ENCODE data around the gene C1QTNF3. TPM values are rescaled to one million over a fixed set of nuclear protein-coding genes. Genes with fewer than 3 reads are reported as not detected.

C1QTNF3 gene
- total RNA-seq, 2 donors from 2014 or later = 1.6 to 8.2 TPM

DNA sequence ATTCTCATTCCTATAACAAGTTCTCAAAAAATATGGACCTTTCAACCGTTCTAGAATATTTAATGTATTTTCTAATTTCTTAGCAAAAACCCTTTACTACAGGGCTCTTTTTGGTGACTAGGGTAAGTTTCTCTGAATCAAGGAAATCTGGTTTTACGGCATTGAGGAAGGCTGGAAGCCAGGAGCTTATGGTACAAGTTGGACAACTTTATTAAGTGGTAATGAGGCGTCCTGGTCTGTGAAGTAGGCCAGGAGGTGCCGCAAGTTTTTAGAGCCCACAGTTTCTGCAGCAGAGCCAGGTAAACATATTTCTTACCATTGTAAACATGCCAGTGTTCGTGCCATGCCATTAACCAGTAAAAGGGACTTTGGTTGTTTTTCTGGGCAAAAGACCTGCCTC lies 14.6 kb upstream of the C1QTNF3 start:
- no peak overlapping the region for H3K27ac ChIP-seq
- intact Hi-C loops (cut with DNase I) = no loop called here
- WGBS = 49% methylated on average over 5 of the region's 5 CpGs
- DNase-seq (ENCODE audit: low spot score) = no peak
- no peak overlapping the region for H3K4me3 ChIP-seq
- H3K36me3 ChIP-seq = no peaks in the 10 kb centered on the region
- no peaks in the 10 kb centered on the region for H3K9me3 ChIP-seq
- no peaks in the 10 kb centered on the region for H3K27me3 ChIP-seq (replicated peaks; ENCODE audit: insufficient read depth)
- TF ChIP-seq POLR2AphosphoS5 (IDR thresholded peaks at IDR 0.05) = no peak
- TF ChIP-seq POLR2A (IDR thresholded peaks at IDR 0.05) = no peak
- TF ChIP-seq, protein P1, sequence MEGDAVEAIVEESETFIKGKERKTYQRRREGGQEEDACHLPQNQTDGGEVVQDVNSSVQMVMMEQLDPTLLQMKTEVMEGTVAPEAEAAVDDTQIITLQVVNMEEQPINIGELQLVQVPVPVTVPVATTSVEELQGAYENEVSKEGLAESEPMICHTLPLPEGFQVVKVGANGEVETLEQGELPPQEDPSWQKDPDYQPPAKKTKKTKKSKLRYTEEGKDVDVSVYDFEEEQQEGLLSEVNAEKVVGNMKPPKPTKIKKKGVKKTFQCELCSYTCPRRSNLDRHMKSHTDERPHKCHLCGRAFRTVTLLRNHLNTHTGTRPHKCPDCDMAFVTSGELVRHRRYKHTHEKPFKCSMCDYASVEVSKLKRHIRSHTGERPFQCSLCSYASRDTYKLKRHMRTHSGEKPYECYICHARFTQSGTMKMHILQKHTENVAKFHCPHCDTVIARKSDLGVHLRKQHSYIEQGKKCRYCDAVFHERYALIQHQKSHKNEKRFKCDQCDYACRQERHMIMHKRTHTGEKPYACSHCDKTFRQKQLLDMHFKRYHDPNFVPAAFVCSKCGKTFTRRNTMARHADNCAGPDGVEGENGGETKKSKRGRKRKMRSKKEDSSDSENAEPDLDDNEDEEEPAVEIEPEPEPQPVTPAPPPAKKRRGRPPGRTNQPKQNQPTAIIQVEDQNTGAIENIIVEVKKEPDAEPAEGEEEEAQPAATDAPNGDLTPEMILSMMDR (IDR thresholded peaks at IDR 0.05) = no peak
- no peaks in the 10 kb centered on the region for H3K4me1 ChIP-seq (replicated peaks)

DNA sequence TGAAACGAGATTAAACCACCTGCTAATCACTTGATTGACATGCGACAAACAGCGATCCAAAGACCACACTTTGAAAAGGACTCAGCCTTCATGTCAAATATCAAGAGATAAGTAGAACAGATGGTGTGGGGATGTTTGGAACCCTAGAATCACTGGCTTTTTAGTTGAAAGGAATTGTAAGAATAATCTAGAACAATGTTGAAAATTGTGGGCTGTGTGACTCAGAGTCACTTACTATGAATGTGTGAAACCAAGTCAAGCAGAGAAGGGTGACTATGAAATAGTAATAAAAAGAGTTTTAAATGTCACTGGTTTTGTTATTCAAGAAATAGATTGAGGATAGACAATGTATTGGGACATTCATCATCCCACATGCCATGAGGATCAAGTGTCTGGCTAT lies 14.1 kb upstream of the C1QTNF3 start:
- intact Hi-C loops (cut with DNase I) = no loop called here
- Histone ChIP-seq H3K27ac (no peak overlapping the region), H3K27me3 (replicated peaks; ENCODE audit: insufficient read depth) (no peaks in the 10 kb centered on the region), H3K9me3 (no peaks in the 10 kb centered on the region), H3K4me3 (no peak overlapping the region), H3K36me3 (no peaks in the 10 kb centered on the region), H3K4me1 (replicated peaks) (no peaks in the 10 kb centered on the region)
- TF ChIP-seq, protein P1 (IDR thresholded peaks at IDR 0.05) = no peak
- no peak for TF ChIP-seq POLR2AphosphoS5 (IDR thresholded peaks at IDR 0.05)
- no peak for TF ChIP-seq POLR2A (IDR thresholded peaks at IDR 0.05)
- WGBS = 96% methylated on average over 3 of the region's 3 CpGs
- no peak for DNase-seq (ENCODE audit: low spot score)

DNA sequence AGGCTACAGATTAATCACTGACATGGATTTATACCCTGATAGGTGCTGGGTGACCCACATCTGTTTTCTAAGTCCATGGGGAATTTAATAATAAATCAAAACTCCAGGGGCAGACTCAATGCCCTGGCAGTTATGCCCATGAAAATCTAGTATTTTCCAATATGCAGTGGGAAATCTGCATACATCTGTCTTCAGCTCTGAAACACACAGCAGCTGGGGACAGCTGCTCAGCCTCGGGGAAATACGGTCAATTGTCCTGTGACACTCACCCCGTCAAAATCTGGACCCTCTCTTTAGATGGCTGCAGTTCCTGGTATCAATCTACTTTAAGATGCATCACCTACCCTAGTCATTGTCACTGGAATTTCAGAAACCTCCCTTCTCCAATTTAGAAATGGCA lies 12.7 kb upstream of the C1QTNF3 start:
- intact Hi-C loops (cut with DNase I) = no loop called here
- no peaks in the 10 kb centered on the region for H3K36me3 ChIP-seq
- no peaks in the 10 kb centered on the region for H3K9me3 ChIP-seq
- no peak for TF ChIP-seq POLR2A (IDR thresholded peaks at IDR 0.05)
- no peak for TF ChIP-seq POLR2AphosphoS5 (IDR thresholded peaks at IDR 0.05)
- WGBS = 90% methylated on average over 3 of the region's 3 CpGs
- no peak for DNase-seq (ENCODE audit: low spot score)
- H3K4me1 ChIP-seq (replicated peaks) = no peaks in the 10 kb centered on the region
- no peaks in the 10 kb centered on the region for H3K27me3 ChIP-seq (replicated peaks; ENCODE audit: insufficient read depth)
- H3K4me3 ChIP-seq = no peak overlapping the region
- no peak overlapping the region for H3K27ac ChIP-seq

DNA sequence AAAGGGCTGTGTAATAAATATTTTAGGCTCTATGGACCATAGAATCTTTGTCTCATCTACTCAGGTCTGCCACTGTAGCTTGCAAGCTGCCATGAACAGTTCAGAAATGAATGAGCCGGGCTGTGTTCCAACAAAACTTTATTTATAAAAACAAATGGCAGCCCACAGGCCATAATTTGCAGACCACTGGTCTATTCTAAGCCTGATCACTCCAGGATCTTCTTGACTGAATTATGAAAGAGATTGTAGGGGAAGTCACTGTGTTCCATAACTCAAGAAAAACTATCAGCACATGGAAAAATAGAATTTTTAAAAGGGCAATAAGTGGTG lies 11.4 kb upstream of the C1QTNF3 start:
- no peak for TF ChIP-seq POLR2A (IDR thresholded peaks at IDR 0.05)
- TF ChIP-seq POLR2AphosphoS5 (IDR thresholded peaks at IDR 0.05) = no peak
- TF ChIP-seq, protein P1 (IDR thresholded peaks at IDR 0.05) = no peak
- WGBS = 92% methylated on average over 1 of the region's 1 CpG
- H3K27ac ChIP-seq = no peak overlapping the region
- no peaks in the 10 kb centered on the region for H3K9me3 ChIP-seq
- DNase-seq (ENCODE audit: low spot score) = no peak
- no peaks in the 10 kb centered on the region for H3K4me1 ChIP-seq (replicated peaks)
- H3K36me3 ChIP-seq = no peaks in the 10 kb centered on the region
- no peaks in the 10 kb centered on the region for H3K27me3 ChIP-seq (replicated peaks; ENCODE audit: insufficient read depth)
- intact Hi-C loops (cut with DNase I) = no loop called here
- H3K4me3 ChIP-seq = no peak overlapping the region

DNA sequence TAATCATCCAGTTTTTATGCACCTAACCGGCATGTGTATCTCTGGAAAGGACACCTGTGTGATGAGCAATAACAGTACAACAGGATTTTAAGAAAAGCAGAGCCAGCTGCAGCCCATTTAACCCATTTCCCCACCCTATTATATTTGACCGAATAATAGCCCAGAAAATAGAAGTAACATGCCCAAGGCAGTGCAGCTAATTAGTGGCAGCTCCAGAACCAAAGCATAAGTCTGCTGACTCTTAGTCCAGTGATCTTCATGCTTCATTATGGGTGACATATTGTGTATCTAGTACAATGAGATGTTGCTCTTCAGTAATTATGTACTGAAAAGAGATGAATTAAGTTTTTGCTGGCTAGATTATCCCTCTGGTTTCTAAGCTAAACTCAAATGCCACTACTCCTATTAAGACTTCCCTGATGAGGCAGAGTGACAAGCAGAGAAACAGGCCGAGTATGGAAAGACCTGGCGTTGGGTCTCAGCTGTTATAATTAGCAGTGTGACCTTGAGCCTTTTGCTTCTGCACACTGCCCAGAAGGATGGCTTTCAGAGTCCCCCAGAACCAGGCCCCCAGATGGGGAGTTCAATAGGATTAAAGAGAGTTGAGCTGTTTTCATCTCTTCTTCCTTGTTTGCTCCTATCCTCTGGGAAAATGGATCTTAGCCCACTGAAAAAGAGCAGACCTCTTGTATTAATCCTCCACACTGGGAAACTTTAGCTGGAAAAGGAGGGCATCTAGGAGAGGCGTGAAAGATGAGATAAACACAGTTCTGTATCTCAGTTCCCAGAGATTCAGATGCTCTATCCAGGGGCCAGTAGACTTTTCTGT lies 10.8 kb upstream of the C1QTNF3 start:
- 85% methylated on average over 5 of the region's 5 CpGs for WGBS
- Histone ChIP-seq H3K4me1 (replicated peaks) (no peaks in the 10 kb centered on the region), H3K27ac (no peak overlapping the region), H3K4me3 (no peak overlapping the region), H3K36me3 (no peaks in the 10 kb centered on the region), H3K27me3 (replicated peaks; ENCODE audit: insufficient read depth) (no peaks in the 10 kb centered on the region), H3K9me3 (no peaks in the 10 kb centered on the region)
- TF ChIP-seq POLR2AphosphoS5 (IDR thresholded peaks at IDR 0.05) (no peak), POLR2A (IDR thresholded peaks at IDR 0.05) (no peak)
- TF ChIP-seq, protein P1 (IDR thresholded peaks at IDR 0.05) = no peak
- intact Hi-C loops (cut with DNase I) = no loop called here
- no peak for DNase-seq (ENCODE audit: low spot score)
